Stimulated activated naive CD4-positive, alpha-beta T cell treated with Interleukin-2 at 50 U/mL for 16 hours (primary cell): ENCODE data around the gene EBP.
"Not testable (repeated sequence)": the region's sequence is repeated elsewhere in the genome, so short reads cannot be mapped to it uniquely, and the experiment has no call there.

ENCODE experiments used
- DNase-seq: peaks from one replicate; lab custom pipeline; 2025; lab: John Stamatoyannopoulos, UW

Gene EBP

DNA sequence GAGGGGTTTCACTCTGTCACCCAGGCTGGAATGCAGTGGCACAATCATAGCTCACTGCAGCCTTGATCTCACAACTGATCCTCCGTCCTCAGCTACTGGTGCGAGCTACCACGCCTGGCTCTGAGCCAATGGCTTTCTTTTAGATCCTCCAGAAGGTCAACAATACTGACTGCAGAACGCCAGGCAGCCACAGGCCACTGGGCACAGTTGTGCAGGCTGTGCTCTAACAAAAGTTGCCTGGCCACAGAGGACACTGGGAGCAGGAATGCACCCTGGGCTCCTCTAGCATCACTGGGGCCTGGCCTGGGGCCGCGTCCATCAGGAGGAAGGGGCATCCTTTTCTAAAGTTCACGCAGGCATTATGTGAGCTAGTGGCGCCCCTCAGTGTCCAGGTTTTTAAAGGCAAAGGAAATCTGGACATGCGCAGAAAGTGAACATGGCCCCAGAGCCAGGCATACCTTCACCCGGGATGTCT is 27.7 kb upstream of the EBP start:
- no peak for DNase-seq

- no peak for DNase-seq
Measured at GRCh38 chrX:48496660-48497059, 24.9 kb upstream of the EBP start.

- no peak for DNase-seq
Measured at GRCh38 chrX:48497871-48498270, 23.7 kb upstream of the EBP start.

GRCh38 chrX:48498374-48498809 is 23.2 kb upstream of the EBP start:
- DNase-seq = no peak

DNA sequence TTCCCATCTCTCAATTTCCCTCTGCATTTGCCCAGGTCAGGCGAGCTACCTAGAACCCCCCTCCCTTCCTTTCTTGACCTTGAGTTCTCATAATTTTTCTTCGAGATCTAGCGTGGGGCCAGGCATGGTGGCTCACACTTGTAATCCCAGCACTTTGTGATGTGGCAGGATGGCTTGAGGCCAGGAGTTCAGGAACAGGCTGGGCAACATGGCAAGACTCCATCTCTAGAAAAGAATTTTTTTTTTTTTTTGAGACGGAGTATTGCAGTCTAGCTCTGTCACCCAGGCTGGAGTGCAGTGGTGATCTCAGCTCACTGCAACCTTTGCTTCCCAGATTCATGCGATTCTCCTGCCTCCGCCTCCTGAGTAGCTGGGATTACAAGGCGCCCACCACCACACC is 17.3 kb upstream of the EBP start:
- no peak for DNase-seq

DNA sequence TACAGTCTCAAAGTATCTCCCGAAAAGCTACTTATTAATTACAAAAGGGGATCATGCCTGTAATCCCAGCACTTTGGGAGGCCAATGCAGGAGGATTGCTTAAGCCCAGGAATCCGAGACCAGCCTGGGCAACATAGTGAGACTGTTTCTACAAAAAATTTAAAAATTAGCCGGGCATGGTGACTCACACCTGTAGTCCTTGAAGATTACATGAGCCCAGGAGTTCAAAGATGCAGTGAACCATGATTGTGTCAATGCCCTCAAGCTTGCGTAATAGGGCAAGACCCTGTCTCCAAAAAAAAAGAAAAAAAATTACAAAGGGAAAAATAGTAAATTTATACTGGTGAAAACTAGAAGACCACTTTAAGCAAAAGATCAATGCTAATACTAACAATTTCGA is 16.1 kb upstream of the EBP start:
- no peak for DNase-seq

DNA sequence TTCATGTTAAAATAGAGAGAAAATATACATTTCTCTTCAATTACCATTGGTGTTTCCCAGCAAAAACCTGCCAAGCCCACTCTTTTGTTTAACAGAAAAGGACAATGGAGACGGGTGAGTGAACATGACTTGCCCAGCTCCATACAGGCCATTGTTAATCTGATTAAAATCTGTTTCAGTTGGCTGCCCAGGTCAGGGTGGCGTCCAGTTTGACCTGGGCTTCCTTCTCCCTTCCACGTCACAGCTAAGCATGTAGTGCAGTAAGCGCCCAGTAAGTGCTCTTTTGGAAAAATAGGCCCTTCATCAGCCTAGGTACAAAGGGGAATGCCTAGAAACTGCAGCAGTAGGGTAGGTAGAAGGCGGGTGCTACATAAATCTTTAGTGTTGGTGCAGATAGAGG is 14.4 kb upstream of the EBP start:
- no peak for DNase-seq

- peak; percentile 76 for DNase-seq
Measured at GRCh38 chrX:48508400-48509244, 13.0 kb upstream of the EBP start, which contains the start of gene PORCN. TSS of gene PORCN (plus strand) at chrX:48508992. CDS start at chrX:48509821, 829 bp downstream.

DNA sequence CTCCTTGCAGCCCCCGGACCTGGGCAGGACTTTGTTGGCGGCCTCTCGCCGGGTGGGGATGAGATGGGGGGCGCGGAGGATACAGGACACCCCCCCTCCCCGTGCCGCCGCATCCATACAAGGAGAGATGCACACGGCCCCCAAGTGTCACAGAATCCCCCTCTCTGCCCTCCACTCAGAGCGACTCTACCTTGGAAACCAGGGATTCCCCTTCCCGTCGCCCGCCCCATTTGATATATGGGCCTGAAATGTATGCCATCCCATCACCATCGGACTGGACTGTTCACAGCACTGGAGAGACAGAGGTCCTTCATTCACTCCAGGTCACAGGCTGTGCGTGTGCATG is 12.4 kb upstream of the EBP start:
- no peak for DNase-seq

- DNase-seq = no peak
Measured at GRCh38 chrX:48509619-48510018, 12.0 kb upstream of the EBP start.

DNA sequence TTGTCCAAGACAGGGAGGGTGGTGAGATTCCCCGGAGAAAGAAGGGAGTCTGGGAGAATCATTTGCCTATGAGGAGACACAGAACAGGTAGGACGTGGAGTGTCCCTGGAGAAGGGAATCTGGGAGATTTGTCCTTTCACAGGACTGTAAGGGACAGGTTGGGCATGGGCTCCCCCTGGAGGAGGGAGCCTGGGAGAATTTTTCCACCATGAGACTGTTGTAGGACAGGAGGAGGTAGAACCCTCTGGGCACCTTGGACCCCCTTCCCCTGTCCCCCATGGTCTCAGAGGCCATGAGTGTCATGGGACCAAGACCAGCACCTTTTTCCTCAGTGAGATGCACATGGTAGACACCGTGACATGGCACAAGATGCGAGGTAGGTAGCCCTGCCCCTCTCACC is 10.0 kb upstream of the EBP start:
- DNase-seq = no peak

GRCh38 chrX:48512371-48512935 is 9.2 kb upstream of the EBP start:
- DNase-seq = no peak

GRCh38 chrX:48513670-48514069 is 7.9 kb upstream of the EBP start:
- DNase-seq = no peak

DNA sequence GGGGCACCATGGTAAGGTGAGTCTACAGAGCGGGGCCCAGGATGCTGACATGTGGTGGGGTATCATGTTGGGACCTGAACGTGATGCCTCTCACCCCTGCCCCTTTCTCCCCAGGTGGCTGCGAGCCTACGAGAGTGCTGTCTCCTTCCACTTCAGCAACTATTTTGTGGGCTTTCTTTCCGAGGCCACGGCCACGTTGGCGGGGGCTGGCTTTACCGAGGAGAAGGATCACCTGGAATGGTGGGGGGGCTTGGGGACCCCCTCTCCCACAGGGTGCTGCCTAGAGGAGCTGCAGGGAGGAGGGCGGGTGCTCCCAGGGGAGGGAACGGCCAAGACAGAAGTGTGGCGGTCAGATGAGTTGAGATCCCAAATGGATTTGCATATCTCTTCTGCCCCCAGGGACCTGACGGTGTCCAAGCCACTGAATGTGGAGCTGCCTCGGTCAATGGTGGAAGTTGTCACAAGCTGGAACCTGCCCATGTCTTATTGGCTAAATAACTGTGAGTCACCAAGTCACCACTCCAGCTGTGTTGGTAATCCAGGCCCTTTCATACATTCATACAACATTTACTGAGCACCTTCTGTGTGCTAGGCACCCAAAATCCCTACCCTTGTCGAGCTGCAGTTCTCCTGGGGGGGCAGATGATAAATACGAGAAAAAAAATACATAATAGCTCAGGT is 7.3 kb upstream of the EBP start:
- DNase-seq = no peak

- no peak for DNase-seq
Measured at GRCh38 chrX:48514868-48515460, 6.6 kb upstream of the EBP start.

DNA sequence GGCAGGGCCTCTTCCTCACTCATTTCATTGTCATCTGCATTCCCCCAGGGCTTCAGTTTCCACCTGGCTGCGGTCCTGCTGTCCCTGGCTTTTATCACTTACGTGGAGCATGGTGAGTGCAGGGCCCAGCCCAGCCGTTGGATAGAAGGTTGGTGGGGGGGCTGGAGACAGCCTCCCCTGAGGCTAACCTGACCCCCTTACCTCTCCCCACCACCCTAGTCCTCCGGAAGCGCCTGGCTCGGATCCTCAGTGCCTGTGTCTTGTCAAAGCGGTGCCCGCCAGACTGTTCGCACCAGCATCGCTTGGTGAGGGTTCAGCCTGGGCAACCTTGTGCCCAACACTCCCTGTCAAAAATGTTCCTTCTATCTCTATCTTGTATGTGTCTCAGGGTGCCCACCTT is 5.8 kb upstream of the EBP start:
- no peak for DNase-seq

- DNase-seq = no peak
Measured at GRCh38 chrX:48516285-48516684, 5.3 kb upstream of the EBP start.

DNA sequence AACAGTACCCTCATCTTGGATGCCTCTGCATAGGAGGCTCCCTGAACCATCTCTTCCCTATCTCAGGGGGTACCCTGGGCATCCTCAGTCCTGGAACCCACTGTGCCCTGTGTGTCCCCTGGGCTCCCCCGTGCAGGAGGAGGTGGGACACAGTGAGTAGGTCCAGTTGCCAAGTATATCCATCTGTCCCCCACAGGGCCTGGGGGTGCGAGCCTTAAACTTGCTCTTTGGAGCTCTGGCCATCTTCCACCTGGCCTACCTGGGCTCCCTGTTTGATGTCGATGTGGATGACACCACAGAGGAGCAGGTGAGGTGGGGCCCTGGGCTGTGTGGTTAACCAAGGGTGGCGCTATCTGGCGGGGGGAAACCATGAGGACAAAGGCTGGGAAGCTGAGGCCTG is 4.6 kb upstream of the EBP start:
- DNase-seq = no peak

DNA sequence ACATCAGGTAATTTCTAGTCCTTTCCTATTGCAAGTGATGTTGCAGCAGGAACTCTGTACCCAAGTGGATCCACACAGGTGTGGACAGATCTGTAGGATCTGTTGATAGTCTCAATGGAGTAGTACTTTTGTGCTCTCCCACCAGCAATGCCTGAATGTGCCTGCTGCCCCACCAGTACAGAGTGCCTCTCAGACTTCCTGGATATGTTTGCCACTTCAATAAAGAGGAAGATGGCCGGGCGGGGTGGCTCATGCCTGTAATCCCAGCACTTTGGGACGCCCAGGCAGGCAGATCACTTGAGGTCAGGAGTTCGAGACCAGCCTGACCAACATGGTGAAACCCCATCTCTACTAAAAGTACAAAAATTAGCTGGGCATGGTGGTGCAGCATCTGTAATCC is 2.1 kb upstream of the EBP start:
- not testable (repeated sequence) for DNase-seq

DNA sequence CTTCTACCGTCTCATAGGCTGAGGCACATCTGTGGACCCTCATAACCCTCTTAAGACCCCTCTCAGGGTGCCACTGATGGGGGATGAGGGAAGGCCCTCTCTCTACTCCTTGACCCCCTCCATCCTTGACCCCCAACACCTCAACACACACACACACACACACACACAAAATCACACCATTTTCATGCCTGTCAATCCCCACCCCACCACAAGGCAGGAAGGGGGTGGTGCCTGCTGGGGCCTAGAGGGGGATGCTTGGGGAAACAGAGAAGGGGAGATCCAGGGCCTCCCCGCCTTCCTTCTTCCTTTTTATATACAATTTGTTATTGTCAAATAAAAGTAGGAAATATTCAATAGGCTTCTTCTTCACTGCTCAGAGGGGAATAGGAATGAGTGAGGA is 1.2 kb upstream of the EBP start:
- no peak for DNase-seq

DNA sequence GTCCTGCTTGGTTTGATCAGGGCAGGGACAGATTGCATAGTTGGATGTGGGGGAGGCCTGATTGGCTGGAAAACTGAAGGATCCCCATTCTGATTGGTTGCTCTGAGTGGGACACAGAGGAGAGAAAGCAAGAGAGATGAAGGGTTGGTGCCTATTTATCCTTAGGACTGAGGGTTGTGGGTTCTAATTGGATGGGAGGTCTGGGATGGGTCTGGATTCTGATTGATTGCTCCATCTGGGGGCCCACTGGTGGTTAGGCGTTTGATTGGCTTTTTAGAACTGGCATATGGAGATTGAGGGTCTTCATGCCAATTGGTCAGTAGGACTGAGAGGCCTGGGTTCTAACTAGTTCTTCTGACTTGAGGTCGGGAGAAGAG is 644 bp upstream of the EBP start:
- no peak for DNase-seq

DNA sequence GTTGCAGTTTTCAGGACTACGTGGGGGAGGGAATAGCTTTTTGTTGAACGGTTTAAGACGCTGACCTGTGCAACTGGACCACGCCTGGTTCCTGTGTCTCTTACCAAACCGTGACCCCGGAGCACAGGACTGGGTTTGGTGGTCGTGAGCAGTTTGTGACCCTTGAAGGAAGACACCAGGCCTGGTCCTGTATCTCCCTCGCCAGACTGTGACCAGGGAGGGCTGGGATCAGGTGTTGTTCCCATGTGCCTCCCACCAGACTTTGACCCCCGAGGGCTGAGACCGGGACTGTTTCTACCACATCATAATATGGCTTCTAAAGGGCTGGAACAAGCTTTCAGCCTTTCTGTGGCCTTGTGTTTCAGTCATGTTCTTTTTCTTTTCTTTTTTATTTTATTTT is 683 bp downstream of the EBP start:
- no peak for DNase-seq

DNA sequence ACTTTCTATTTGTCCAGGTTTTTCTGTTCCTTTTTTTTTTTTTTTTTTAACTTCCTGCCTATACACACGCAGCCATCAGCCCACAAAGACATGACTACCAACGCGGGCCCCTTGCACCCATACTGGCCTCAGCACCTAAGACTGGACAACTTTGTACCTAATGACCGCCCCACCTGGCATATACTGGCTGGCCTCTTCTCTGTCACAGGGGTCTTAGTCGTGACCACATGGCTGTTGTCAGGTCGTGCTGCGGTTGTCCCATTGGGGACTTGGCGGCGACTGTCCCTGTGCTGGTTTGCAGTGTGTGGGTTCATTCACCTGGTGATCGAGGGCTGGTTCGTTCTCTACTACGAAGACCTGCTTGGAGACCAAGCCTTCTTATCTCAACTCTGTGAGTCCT is 2.1 kb downstream of the EBP start:
- no peak for DNase-seq
